GM23338 (cell line): Measurements from ENCODE around the gene CGREF1. TPM values are rescaled to one million over a fixed set of nuclear protein-coding genes. Genes with fewer than 3 reads are reported as not detected.

Experiments
- ATAC-seq: fragments of 200-7000 bp; cut with Tn5 transposase; 3 replicates; pipeline ENCODE4 v1.9.1; 2020
- DNase-seq: peaks from one replicate; pipeline ENCODE4 v3.0.0-alpha.2; 2015; ENCODE audit warnings: low spot score
- H2AFZ ChIP-seq: fragments of 200-600 bp; sonication (generic); 2 replicates; pipeline ENCODE4 v1.8.0; 2016; ENCODE audit warnings: antibody characterized with exemption, mild to moderate bottlenecking, moderate library complexity
- H3F3A ChIP-seq: fragments of 200-600 bp; sonication (generic); replicated peaks from 2 replicates; pipeline ENCODE4 v1.8.0; 2017; ENCODE audit warnings: antibody characterized with exemption, mixed run types, low read depth
- H3K27ac ChIP-seq: fragments of 200-600 bp; sonication (generic); 2 replicates; pipeline ENCODE4 v1.6.1; 2016; ENCODE audit warnings: low read depth
- H3K27me3 ChIP-seq: fragments of 200-600 bp; sonication (generic); 2 replicates; pipeline ENCODE4 v1.8.0; 2016; ENCODE audit warnings: mild to moderate bottlenecking, mixed run types, moderate library complexity; ENCODE audit not compliant: insufficient read depth
- H3K36me3 ChIP-seq: fragments of 200-600 bp; sonication (generic); 2 replicates; pipeline ENCODE4 v1.8.0; 2016; ENCODE audit warnings: mild to moderate bottlenecking; ENCODE audit not compliant: insufficient read depth
- H3K4me1 ChIP-seq: fragments of 200-600 bp; sonication (generic); 2 replicates; pipeline ENCODE4 v1.8.0; 2016; ENCODE audit warnings: mild to moderate bottlenecking, moderate library complexity; ENCODE audit not compliant: insufficient read depth
- H3K4me2 ChIP-seq: fragments of 200-600 bp; sonication (generic); 2 replicates; pipeline ENCODE4 v1.7.1; 2017; ENCODE audit warnings: mixed run types
- H3K4me3 ChIP-seq: fragments of 200-600 bp; sonication (generic); 2 replicates; pipeline ENCODE4 v1.6.1; 2016; ENCODE audit warnings: mixed run types
- H3K79me2 ChIP-seq: fragments of 200-600 bp; sonication (generic); replicated peaks from 2 replicates; pipeline ENCODE4 v1.8.0; 2017; ENCODE audit warnings: mild to moderate bottlenecking; ENCODE audit not compliant: insufficient read depth
- H3K9me2 ChIP-seq: fragments of 200-600 bp; sonication (generic); 2 replicates; pipeline ENCODE4 v1.8.0; 2017; ENCODE audit not compliant: insufficient read depth
- H4K20me1 ChIP-seq: fragments of 200-600 bp; sonication (generic); replicated peaks from 2 replicates; pipeline ENCODE4 v1.8.0; 2017; ENCODE audit warnings: mild to moderate bottlenecking; ENCODE audit not compliant: insufficient read depth
- H3K27ac Mint-ChIP-seq: 2 replicates; pipeline ENCODE4 v1.8.0; 2020; ENCODE audit warnings: inconsistent platforms, mild to moderate bottlenecking, moderate library complexity, mixed read lengths
- H3K27me3 Mint-ChIP-seq: 3 replicates; pipeline ENCODE4 v1.8.0; 2022; ENCODE audit warnings: low read depth, mild to moderate bottlenecking, moderate library complexity, mixed read lengths, inconsistent platforms; ENCODE audit not compliant: insufficient read depth, poor library complexity
- H3K36me3 Mint-ChIP-seq: 3 replicates; pipeline ENCODE4 v1.8.0; 2021; ENCODE audit warnings: low read depth, mild to moderate bottlenecking, inconsistent platforms, moderate library complexity, mixed read lengths
- H3K4me1 Mint-ChIP-seq: 3 replicates; pipeline ENCODE4 v1.8.0; 2020; ENCODE audit warnings: mild to moderate bottlenecking, inconsistent platforms, mixed read lengths
- H3K4me3 Mint-ChIP-seq: 3 replicates; pipeline ENCODE4 v1.8.0; 2021; ENCODE audit warnings: moderate library complexity, mild to moderate bottlenecking, inconsistent platforms, mixed read lengths
- H3K9me3 Mint-ChIP-seq: 3 replicates; pipeline ENCODE4 v1.8.0; 2020; ENCODE audit warnings: moderate library complexity, mild to moderate bottlenecking, inconsistent platforms, mixed read lengths
- JUNB ChIP-seq: IDR thresholded peaks from one replicate; pipeline ENCODE4 v1.6.1; 2016; ENCODE audit warnings: antibody characterized with exemption; ENCODE audit not compliant: unreplicated experiment
- NANOG ChIP-seq: IDR thresholded peaks from 2 replicates; pipeline ENCODE4 v1.6.1; 2016; ENCODE audit warnings: antibody characterized with exemption, borderline replicate concordance
- POLR2AphosphoS5 ChIP-seq: IDR thresholded peaks from 2 replicates; pipeline ENCODE4 v1.6.1; 2016; ENCODE audit warnings: antibody characterized with exemption, low read depth
- STAT1 ChIP-seq: IDR thresholded peaks from one replicate; pipeline ENCODE4 v1.6.1; 2016; ENCODE audit warnings: antibody characterized with exemption; ENCODE audit not compliant: unreplicated experiment
- ZNF114 ChIP-seq: fragments of 250-450 bp; sonication (Bioruptor Pico); IDR thresholded peaks from 2 replicates; pipeline ENCODE4 v1.5.0; 2020; ENCODE audit warnings: mild to moderate bottlenecking, moderate library complexity
- ZNF331 ChIP-seq: fragments of 250-450 bp; sonication (Bioruptor Pico); IDR thresholded peaks from 2 replicates; pipeline ENCODE4 v1.5.0; 2020; ENCODE audit warnings: low read depth, mild to moderate bottlenecking, moderate library complexity
- polyA plus RNA-seq: library from polyadenylated mRNA; unstranded; fragments of >200 nt; fragmentation: Nextera tagmentation; extraction: Ambion mirVana; gene quantifications from 2 replicates; pipeline ENCODE4 v1.2.1, GENCODE V29; 2016
- total RNA-seq: library from RNA; depleted of rRNA; stranded (reverse); fragments of >200 nt; shearing (Covaris generic); gene quantifications from 2 replicates; pipeline ENCODE4 v1.2.3, GENCODE V29; 2014
- TF ChIP-seq, protein P1 (sequence below): fragments of 250-450 bp; sonication (Bioruptor Pico); IDR thresholded peaks from 2 replicates; pipeline ENCODE4 v1.5.0; 2020; ENCODE audit warnings: mild to moderate bottlenecking, moderate library complexity
- TF ChIP-seq, protein P2 (sequence below): IDR thresholded peaks from 2 replicates; pipeline ENCODE4 v1.6.1; 2016; ENCODE audit warnings: antibody characterized with exemption
- TF ChIP-seq, protein P3 (sequence below), 2 experiments: fragments of 200-600 bp in 1 of 2; sonication (generic) in 1 of 2; conservative IDR thresholded peaks; 2 replicates each; pipeline versions ENCODE4 v1.5.1 to v1.6.1; 2016 to 2017; ENCODE audit warnings: antibody characterized with exemption in 2 of 2, low read depth in 2 of 2, mild to moderate bottlenecking in 2 of 2, moderate library complexity in 1 of 2

CGREF1 gene
- total and polyA plus RNA-seq, 2 experiments from 2014 or later = 4.1 to 4.5 TPM

DNA sequence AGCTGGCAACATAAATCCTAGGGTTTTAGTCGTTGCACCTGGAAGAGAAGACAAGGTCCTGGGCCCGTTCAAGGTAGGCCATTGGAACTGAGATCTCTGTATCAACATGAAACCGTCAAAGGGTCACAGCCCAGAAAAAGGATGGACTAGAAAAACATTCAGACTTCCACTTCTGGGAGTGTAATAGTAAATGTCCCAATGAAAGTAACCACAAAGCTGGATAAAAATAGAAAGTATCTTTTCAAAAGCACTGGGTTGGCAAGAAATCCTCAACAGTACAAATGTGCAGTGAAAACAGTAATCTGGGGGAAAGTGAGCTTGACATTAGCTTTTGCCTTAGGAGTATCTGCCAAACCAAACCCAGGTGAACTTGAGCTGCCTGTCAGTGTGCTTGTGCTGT lies 12.9 kb downstream of the CGREF1 start:
- no peaks in the 10 kb centered on the region for H3K9me3 Mint-ChIP-seq
- H3K9me2 ChIP-seq = no peaks in the 10 kb centered on the region
- no peak overlapping the region for H3K4me3 Mint-ChIP-seq
- no peaks in the 10 kb centered on the region for H3F3A ChIP-seq
- DNase-seq = no peak
- H2AFZ ChIP-seq = no peak overlapping the region
- no peak overlapping the region for H3K27ac ChIP-seq
- no peak overlapping the region for H3K4me3 ChIP-seq
- TF ChIP-seq ZNF331 (CRISPR knock-in tag) (no peak), STAT1 (no peak), JUNB (no peak), POLR2AphosphoS5 (no peak), ZNF114 (CRISPR knock-in tag) (no peak), NANOG (no peak)
- TF ChIP-seq, protein P1, sequence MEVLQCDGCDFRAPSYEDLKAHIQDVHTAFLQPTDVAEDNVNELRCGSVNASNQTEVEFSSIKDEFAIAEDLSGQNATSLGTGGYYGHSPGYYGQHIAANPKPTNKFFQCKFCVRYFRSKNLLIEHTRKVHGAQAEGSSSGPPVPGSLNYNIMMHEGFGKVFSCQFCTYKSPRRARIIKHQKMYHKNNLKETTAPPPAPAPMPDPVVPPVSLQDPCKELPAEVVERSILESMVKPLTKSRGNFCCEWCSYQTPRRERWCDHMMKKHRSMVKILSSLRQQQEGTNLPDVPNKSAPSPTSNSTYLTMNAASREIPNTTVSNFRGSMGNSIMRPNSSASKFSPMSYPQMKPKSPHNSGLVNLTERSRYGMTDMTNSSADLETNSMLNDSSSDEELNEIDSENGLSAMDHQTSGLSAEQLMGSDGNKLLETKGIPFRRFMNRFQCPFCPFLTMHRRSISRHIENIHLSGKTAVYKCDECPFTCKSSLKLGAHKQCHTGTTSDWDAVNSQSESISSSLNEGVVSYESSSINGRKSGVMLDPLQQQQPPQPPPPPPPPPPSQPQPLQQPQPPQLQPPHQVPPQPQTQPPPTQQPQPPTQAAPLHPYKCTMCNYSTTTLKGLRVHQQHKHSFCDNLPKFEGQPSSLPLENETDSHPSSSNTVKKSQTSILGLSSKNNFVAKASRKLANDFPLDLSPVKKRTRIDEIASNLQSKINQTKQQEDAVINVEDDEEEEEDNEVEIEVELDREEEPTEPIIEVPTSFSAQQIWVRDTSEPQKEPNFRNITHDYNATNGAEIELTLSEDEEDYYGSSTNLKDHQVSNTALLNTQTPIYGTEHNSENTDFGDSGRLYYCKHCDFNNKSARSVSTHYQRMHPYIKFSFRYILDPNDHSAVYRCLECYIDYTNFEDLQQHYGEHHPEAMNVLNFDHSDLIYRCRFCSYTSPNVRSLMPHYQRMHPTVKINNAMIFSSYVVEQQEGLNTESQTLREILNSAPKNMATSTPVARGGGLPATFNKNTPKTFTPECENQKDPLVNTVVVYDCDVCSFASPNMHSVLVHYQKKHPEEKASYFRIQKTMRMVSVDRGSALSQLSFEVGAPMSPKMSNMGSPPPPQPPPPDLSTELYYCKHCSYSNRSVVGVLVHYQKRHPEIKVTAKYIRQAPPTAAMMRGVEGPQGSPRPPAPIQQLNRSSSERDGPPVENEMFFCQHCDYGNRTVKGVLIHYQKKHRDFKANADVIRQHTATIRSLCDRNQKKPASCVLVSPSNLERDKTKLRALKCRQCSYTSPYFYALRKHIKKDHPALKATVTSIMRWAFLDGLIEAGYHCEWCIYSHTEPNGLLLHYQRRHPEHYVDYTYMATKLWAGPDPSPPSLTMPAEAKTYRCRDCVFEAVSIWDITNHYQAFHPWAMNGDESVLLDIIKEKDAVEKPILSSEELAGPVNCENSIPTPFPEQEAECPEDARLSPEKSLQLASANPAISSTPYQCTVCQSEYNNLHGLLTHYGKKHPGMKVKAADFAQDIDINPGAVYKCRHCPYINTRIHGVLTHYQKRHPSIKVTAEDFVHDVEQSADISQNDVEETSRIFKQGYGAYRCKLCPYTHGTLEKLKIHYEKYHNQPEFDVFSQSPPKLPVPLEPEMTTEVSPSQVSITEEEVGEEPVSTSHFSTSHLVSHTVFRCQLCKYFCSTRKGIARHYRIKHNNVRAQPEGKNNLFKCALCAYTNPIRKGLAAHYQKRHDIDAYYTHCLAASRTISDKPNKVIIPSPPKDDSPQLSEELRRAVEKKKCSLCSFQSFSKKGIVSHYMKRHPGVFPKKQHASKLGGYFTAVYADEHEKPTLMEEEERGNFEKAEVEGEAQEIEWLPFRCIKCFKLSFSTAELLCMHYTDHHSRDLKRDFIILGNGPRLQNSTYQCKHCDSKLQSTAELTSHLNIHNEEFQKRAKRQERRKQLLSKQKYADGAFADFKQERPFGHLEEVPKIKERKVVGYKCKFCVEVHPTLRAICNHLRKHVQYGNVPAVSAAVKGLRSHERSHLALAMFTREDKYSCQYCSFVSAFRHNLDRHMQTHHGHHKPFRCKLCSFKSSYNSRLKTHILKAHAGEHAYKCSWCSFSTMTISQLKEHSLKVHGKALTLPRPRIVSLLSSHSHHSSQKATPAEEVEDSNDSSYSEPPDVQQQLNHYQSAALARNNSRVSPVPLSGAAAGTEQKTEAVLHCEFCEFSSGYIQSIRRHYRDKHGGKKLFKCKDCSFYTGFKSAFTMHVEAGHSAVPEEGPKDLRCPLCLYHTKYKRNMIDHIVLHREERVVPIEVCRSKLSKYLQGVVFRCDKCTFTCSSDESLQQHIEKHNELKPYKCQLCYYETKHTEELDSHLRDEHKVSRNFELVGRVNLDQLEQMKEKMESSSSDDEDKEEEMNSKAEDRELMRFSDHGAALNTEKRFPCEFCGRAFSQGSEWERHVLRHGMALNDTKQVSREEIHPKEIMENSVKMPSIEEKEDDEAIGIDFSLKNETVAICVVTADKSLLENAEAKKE = no peak
- TF ChIP-seq, protein P2, sequence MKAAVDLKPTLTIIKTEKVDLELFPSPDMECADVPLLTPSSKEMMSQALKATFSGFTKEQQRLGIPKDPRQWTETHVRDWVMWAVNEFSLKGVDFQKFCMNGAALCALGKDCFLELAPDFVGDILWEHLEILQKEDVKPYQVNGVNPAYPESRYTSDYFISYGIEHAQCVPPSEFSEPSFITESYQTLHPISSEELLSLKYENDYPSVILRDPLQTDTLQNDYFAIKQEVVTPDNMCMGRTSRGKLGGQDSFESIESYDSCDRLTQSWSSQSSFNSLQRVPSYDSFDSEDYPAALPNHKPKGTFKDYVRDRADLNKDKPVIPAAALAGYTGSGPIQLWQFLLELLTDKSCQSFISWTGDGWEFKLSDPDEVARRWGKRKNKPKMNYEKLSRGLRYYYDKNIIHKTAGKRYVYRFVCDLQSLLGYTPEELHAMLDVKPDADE = no peak
- TF ChIP-seq, protein P3, sequence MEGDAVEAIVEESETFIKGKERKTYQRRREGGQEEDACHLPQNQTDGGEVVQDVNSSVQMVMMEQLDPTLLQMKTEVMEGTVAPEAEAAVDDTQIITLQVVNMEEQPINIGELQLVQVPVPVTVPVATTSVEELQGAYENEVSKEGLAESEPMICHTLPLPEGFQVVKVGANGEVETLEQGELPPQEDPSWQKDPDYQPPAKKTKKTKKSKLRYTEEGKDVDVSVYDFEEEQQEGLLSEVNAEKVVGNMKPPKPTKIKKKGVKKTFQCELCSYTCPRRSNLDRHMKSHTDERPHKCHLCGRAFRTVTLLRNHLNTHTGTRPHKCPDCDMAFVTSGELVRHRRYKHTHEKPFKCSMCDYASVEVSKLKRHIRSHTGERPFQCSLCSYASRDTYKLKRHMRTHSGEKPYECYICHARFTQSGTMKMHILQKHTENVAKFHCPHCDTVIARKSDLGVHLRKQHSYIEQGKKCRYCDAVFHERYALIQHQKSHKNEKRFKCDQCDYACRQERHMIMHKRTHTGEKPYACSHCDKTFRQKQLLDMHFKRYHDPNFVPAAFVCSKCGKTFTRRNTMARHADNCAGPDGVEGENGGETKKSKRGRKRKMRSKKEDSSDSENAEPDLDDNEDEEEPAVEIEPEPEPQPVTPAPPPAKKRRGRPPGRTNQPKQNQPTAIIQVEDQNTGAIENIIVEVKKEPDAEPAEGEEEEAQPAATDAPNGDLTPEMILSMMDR (conservative IDR thresholded peaks at IDR 0.05; ENCODE audit: low read depth in 2 of 2) = no peak
- peaks cover 6% of the 10 kb centered on the region for H3K27me3 Mint-ChIP-seq
- H3K79me2 ChIP-seq = no peaks in the 10 kb centered on the region
- H4K20me1 ChIP-seq = no peaks in the 10 kb centered on the region
- no peaks in the 10 kb centered on the region for H3K4me1 ChIP-seq
- H3K36me3 ChIP-seq = no peaks in the 10 kb centered on the region
- no peaks in the 10 kb centered on the region for H3K36me3 Mint-ChIP-seq
- H3K27ac Mint-ChIP-seq = no peak overlapping the region
- H3K27me3 ChIP-seq = no peaks in the 10 kb centered on the region
- H3K4me1 Mint-ChIP-seq = peaks cover 2% of the 10 kb centered on the region; the same call in 1 of the 3 replicates
- no peak overlapping the region for H3K4me2 ChIP-seq
- ATAC-seq = no peak
